HepG2 (cell line): Measurements from ENCODE around the gene SERPINE2. TPM values are rescaled to one million over a fixed set of nuclear protein-coding genes. Genes with fewer than 3 reads are reported as not detected.

Experiments
- ATF7-NPFF ChIP-seq: sonication (generic); formaldehyde crosslinking; IDR thresholded peaks from 2 replicates; pipeline ENCODE4 v1.8.1; 2023; ENCODE audit warnings: mild to moderate bottlenecking, low read depth, missing genetic modification reagents, moderate library complexity
- CREB1 ChIP-seq, 2 experiments: fragments of 450-650 bp in 1 of 2; IDR thresholded peaks; 2 replicates each; pipeline ENCODE4 v1.6.1; 2016 to 2017; ENCODE audit warnings: control low read depth in 1 of 2, mild to moderate bottlenecking in 1 of 2, missing compliant biosample characterization in 1 of 2, missing genetic modification characterization in 1 of 2
- GLI4 ChIP-seq: sonication (generic); formaldehyde crosslinking; IDR thresholded peaks from 2 replicates; pipeline ENCODE4 v1.5.1; 2020; ENCODE audit warnings: missing genetic modification reagents, mild to moderate bottlenecking, moderate library complexity, borderline replicate concordance
- KLF6 ChIP-seq: IDR thresholded peaks from 2 replicates; pipeline ENCODE4 v1.8.0; 2016; ENCODE audit warnings: missing biosample characterization, missing genetic modification reagents
- MLLT10 ChIP-seq: sonication (generic); formaldehyde crosslinking; IDR thresholded peaks from 2 replicates; pipeline ENCODE4 v1.4.0; 2020; ENCODE audit warnings: missing genetic modification reagents
- MXD1 ChIP-seq: sonication (generic); formaldehyde crosslinking; IDR thresholded peaks from 2 replicates; pipeline ENCODE4 v1.4.0; 2020; ENCODE audit warnings: mild to moderate bottlenecking, missing genetic modification reagents
- NCOA5 ChIP-seq: sonication (generic); formaldehyde crosslinking; IDR thresholded peaks from 2 replicates; pipeline ENCODE4 v1.4.0; 2020; ENCODE audit warnings: missing genetic modification reagents
- NFYB ChIP-seq: sonication (generic); formaldehyde crosslinking; IDR thresholded peaks from 2 replicates; pipeline ENCODE4 v1.4.0; 2020; ENCODE audit warnings: missing genetic modification reagents
- NR0B2 ChIP-seq: sonication (generic); formaldehyde crosslinking; IDR thresholded peaks from 2 replicates; pipeline ENCODE4 v1.4.0; 2020; ENCODE audit warnings: mild to moderate bottlenecking, missing genetic modification reagents
- NR2C2 ChIP-seq: sonication (generic); formaldehyde crosslinking; IDR thresholded peaks from 2 replicates; pipeline ENCODE4 v1.4.0; 2020; ENCODE audit warnings: missing genetic modification reagents, mild to moderate bottlenecking, moderate library complexity, borderline replicate concordance
- POLR2A ChIP-seq, 2 experiments: IDR thresholded peaks; 2 replicates each; pipeline ENCODE4 v1.6.1; 2011; ENCODE audit warnings: low read depth in 2 of 2, low read length in 2 of 2, mild to moderate bottlenecking in 1 of 2, moderate library complexity in 1 of 2; ENCODE audit not compliant: insufficient read depth in 1 of 2
- PRDM4 ChIP-seq: sonication (generic); formaldehyde crosslinking; IDR thresholded peaks from 2 replicates; pipeline ENCODE4 v1.9.0; 2021; ENCODE audit warnings: missing genetic modification reagents, borderline replicate concordance
- RBAK ChIP-seq: sonication (generic); formaldehyde crosslinking; IDR thresholded peaks from 2 replicates; pipeline ENCODE4 v1.5.1; 2020; ENCODE audit warnings: mild to moderate bottlenecking, missing genetic modification reagents
- TEAD3 ChIP-seq: optimal IDR thresholded peaks from 2 replicates; pipeline ENCODE3; 2016; ENCODE audit warnings: borderline replicate concordance
- ZBTB25 ChIP-seq: IDR thresholded peaks from 2 replicates; pipeline ENCODE4 v1.6.1; 2018; ENCODE audit warnings: missing genetic modification reagents
- ZFAT ChIP-seq: sonication (generic); formaldehyde crosslinking; conservative IDR thresholded peaks from 2 replicates; pipeline ENCODE4 v1.8.1; 2023; ENCODE audit warnings: missing genetic modification reagents, inconsistent platforms
- ZKSCAN5 ChIP-seq: sonication (generic); formaldehyde crosslinking; IDR thresholded peaks from 2 replicates; pipeline ENCODE4 v1.5.1; 2020; ENCODE audit warnings: mild to moderate bottlenecking, missing genetic modification reagents
- ZNF230 ChIP-seq: sonication (generic); formaldehyde crosslinking; IDR thresholded peaks from 2 replicates; pipeline ENCODE4 v1.4.0; 2020; ENCODE audit warnings: mild to moderate bottlenecking, missing genetic modification reagents
- ZNF280D ChIP-seq: sonication (generic); formaldehyde crosslinking; IDR thresholded peaks from 2 replicates; pipeline ENCODE4 v1.5.1; 2020; ENCODE audit warnings: mild to moderate bottlenecking, missing genetic modification reagents
- ZNF383 ChIP-seq: sonication (generic); formaldehyde crosslinking; IDR thresholded peaks from 2 replicates; pipeline ENCODE4 v1.4.0; 2020; ENCODE audit warnings: missing genetic modification reagents, mild to moderate bottlenecking, borderline replicate concordance
- ZNF605 ChIP-seq: sonication (generic); formaldehyde crosslinking; IDR thresholded peaks from 2 replicates; pipeline ENCODE4 v1.8.0; 2022; ENCODE audit warnings: mild to moderate bottlenecking, missing genetic modification reagents
- ZNF75D ChIP-seq: sonication (generic); formaldehyde crosslinking; IDR thresholded peaks from 2 replicates; pipeline ENCODE4 v1.8.1; 2023; ENCODE audit warnings: missing genetic modification reagents, mild to moderate bottlenecking, borderline replicate concordance
- ZSCAN29 ChIP-seq: sonication (generic); formaldehyde crosslinking; conservative IDR thresholded peaks from 2 replicates; pipeline ENCODE4 v1.4.0; 2020; ENCODE audit warnings: mild to moderate bottlenecking, missing genetic modification reagents
- polyA plus RNA-seq, 8 experiments: library from polyadenylated mRNA; depleted of rRNA in 3 of 8; stranded (reverse) in 7 of 8; unstranded in 1 of 8; fragments of >200 nt; fragmentation: Illumina TruSeq in 4 of 8; extraction: Trizol in 4 of 8; gene quantifications; 2 replicates each; pipeline versions ENCODE4 v1.2.1 to v1.2.3, GENCODE V29; 2011 to 2016; ENCODE audit warnings: low read depth in 4 of 8, missing spikeins in 1 of 8, mixed read lengths in 1 of 8; ENCODE audit not compliant: insufficient read depth in 1 of 8
- total RNA-seq, 5 experiments: library from RNA; depleted of rRNA; stranded (reverse); fragments of >200 nt; fragmentation: Illumina TruSeq; extraction: Trizol; gene quantifications; 2 replicates each; pipeline ENCODE4 v1.2.3, GENCODE V29; 2016; ENCODE audit warnings: low read depth in 1 of 5

The SERPINE2 gene
- total and polyA plus RNA-seq, 2 of the 13 experiments (the other 11 are each of a cell fraction or from before 2014, with no cell fraction given), result 7.9 to 18.1 TPM

- TF ChIP-seq ZNF280D (CRISPR knock-in tag) (peak; percentile 98), NCOA5 (no peak), NR0B2 (CRISPR knock-in tag) (peak; percentile 96), ZNF605 (CRISPR knock-in tag) (peak; percentile 99), ZFAT (no peak), ZBTB25 (CRISPR knock-in tag) (peak; percentile 98), CREB1 (IDR thresholded peaks at IDR 0.05) (peak; percentile 61), CREB1 (CRISPR knock-in tag; IDR thresholded peaks at IDR 0.05) (peak; percentile 86), KLF6 (CRISPR knock-in tag) (peak; percentile 98), MXD1 (peak; percentile 91), ATF7-NPFF (peak; percentile 97), TEAD3 (CRISPR knock-in tag) (peak; percentile 97), NFYB (CRISPR knock-in tag) (peak; percentile 57), ZNF383 (CRISPR knock-in tag) (peak; percentile 88; the same call in 1 of the 2 replicates), ZNF230 (CRISPR knock-in tag) (peak; percentile 95), ZNF75D (CRISPR knock-in tag) (no peak), MLLT10 (CRISPR knock-in tag) (0 out of 2 replicates have a peak, but pooled peaks have one; percentile 46), RBAK (CRISPR knock-in tag) (peak; percentile 76), ZSCAN29 (CRISPR knock-in tag) (peak; percentile 95), PRDM4 (CRISPR knock-in tag) (peak; percentile 81; the same call in 1 of the 2 replicates), NR2C2 (CRISPR knock-in tag) (peak; percentile 90), POLR2A (IDR thresholded peaks at IDR 0.05; ENCODE audit: insufficient read depth in 1 of 2, low read depth in 2 of 2, low read length in 2 of 2) (peak; percentile 86 to 92), GLI4 (peak; percentile 95), ZKSCAN5 (no peak)
Measured at GRCh38 chr2:223957092-223957851, 81.8 kb downstream of the SERPINE2 start, which contains the start of gene MRPL44 (continued).
